Activated naive CD4-positive, alpha-beta T cell treated with anti-CD3 and anti-CD28 coated beads, Interleukin-2, amount 50 U/mL, for 24 hours (primary cell): Measurements from ENCODE around the gene SCNN1A.

Source experiments
- H3K27ac Mint-ChIP-seq: one replicate; pipeline ENCODE4 v1.8.0; 2021; ENCODE audit warnings: mild to moderate bottlenecking, mixed read lengths
- H3K27me3 Mint-ChIP-seq: one replicate; pipeline ENCODE4 v1.8.0; 2021; ENCODE audit warnings: mixed read lengths
- H3K36me3 Mint-ChIP-seq: one replicate; pipeline ENCODE4 v1.8.0; 2021; ENCODE audit warnings: mixed read lengths
- H3K4me1 Mint-ChIP-seq: one replicate; pipeline ENCODE4 v1.8.0; 2021; ENCODE audit warnings: mixed read lengths
- H3K4me3 Mint-ChIP-seq: one replicate; pipeline ENCODE4 v1.8.0; 2021; ENCODE audit warnings: mild to moderate bottlenecking, mixed read lengths
- H3K9me3 Mint-ChIP-seq: one replicate; pipeline ENCODE4 v1.8.0; 2021; ENCODE audit warnings: mixed read lengths

SCNN1A gene

GRCh38 chr12:6391013-6391412, 15.7 kb upstream of the SCNN1A start:
- Mint-ChIP-seq H3K27ac (no peak overlapping the region), H3K4me1 (no peaks in the 10 kb centered on the region), H3K36me3 (no peaks in the 10 kb centered on the region), H3K27me3 (no peaks in the 10 kb centered on the region), H3K9me3 (no peaks in the 10 kb centered on the region), H3K4me3 (no peak overlapping the region)

GRCh38 chr12:6390084-6390799, 14.9 kb upstream of the SCNN1A start:
- Mint-ChIP-seq H3K27ac (no peak overlapping the region), H3K4me3 (no peak overlapping the region), H3K9me3 (no peaks in the 10 kb centered on the region), H3K36me3 (no peaks in the 10 kb centered on the region), H3K27me3 (no peaks in the 10 kb centered on the region), H3K4me1 (no peaks in the 10 kb centered on the region)

GRCh38 chr12:6387541-6387940, 12.2 kb upstream of the SCNN1A start:
- Mint-ChIP-seq H3K4me3 (no peak overlapping the region), H3K27ac (no peak overlapping the region), H3K36me3 (no peaks in the 10 kb centered on the region), H3K27me3 (peaks cover 2% of the 10 kb centered on the region), H3K4me1 (peaks cover 4% of the 10 kb centered on the region), H3K9me3 (no peaks in the 10 kb centered on the region)

GRCh38 chr12:6386491-6386890, 11.1 kb upstream of the SCNN1A start:
- no peak overlapping the region for H3K27ac Mint-ChIP-seq
- no peak overlapping the region for H3K4me3 Mint-ChIP-seq
- H3K9me3 Mint-ChIP-seq = no peaks in the 10 kb centered on the region
- no peaks in the 10 kb centered on the region for H3K36me3 Mint-ChIP-seq
- peaks cover 4% of the 10 kb centered on the region for H3K27me3 Mint-ChIP-seq
- H3K4me1 Mint-ChIP-seq = peaks cover 4% of the 10 kb centered on the region

- Mint-ChIP-seq H3K4me1 (peaks cover 4% of the 10 kb centered on the region), H3K27ac (no peak overlapping the region), H3K4me3 (no peak overlapping the region)
Measured at GRCh38 chr12:6386038-6386437, 10.7 kb upstream of the SCNN1A start.

GRCh38 chr12:6384499-6385436, 9.4 kb upstream of the SCNN1A start:
- no peaks in the 10 kb centered on the region for H3K9me3 Mint-ChIP-seq
- peaks cover 4% of the 10 kb centered on the region for H3K27me3 Mint-ChIP-seq
- no peaks in the 10 kb centered on the region for H3K36me3 Mint-ChIP-seq
- peak overlapping the region; percentile 72 for H3K27ac Mint-ChIP-seq
- H3K4me1 Mint-ChIP-seq = peaks cover 4% of the 10 kb centered on the region
- H3K4me3 Mint-ChIP-seq = peak overlapping the region; percentile 62

More at GRCh38 chr12:6386038-6386437, 10.7 kb upstream of the SCNN1A start:
- H3K36me3 Mint-ChIP-seq = no peaks in the 10 kb centered on the region
- H3K9me3 Mint-ChIP-seq = no peaks in the 10 kb centered on the region
- H3K27me3 Mint-ChIP-seq = peaks cover 4% of the 10 kb centered on the region

- Mint-ChIP-seq H3K4me1 (peaks cover 4% of the 10 kb centered on the region), H3K9me3 (no peaks in the 10 kb centered on the region), H3K27me3 (peaks cover 4% of the 10 kb centered on the region), H3K4me3 (peak within 1 kb of the TSS; percentile 66), H3K27ac (peak within 1 kb of the TSS; percentile 72), H3K36me3 (no peaks in the 10 kb centered on the region)
Measured at GRCh38 chr12:6383572-6384498, 8.5 kb upstream of the SCNN1A start, which contains the start of gene LTBR. Gene LTBR (plus strand): TSS chr12:6384162. CDS start chr12:6384359, 197 bp downstream.

- Mint-ChIP-seq H3K27me3 (peaks cover 4% of the 10 kb centered on the region), H3K4me3 (peak overlapping the region; percentile 66), H3K27ac (peak overlapping the region; percentile 47), H3K36me3 (no peaks in the 10 kb centered on the region), H3K9me3 (no peaks in the 10 kb centered on the region), H3K4me1 (peaks cover 4% of the 10 kb centered on the region)
Measured at GRCh38 chr12:6382982-6383381, 7.6 kb upstream of the SCNN1A start.

GRCh38 chr12:6382371-6382770, 7.0 kb upstream of the SCNN1A start:
- Mint-ChIP-seq H3K27ac (no peak overlapping the region), H3K36me3 (no peaks in the 10 kb centered on the region), H3K9me3 (no peaks in the 10 kb centered on the region), H3K27me3 (peaks cover 4% of the 10 kb centered on the region), H3K4me1 (peaks cover 8% of the 10 kb centered on the region), H3K4me3 (no peak overlapping the region)

- Mint-ChIP-seq H3K4me3 (no peak overlapping the region), H3K36me3 (no peaks in the 10 kb centered on the region)
Measured at GRCh38 chr12:6380141-6381121, 5.1 kb upstream of the SCNN1A start.

GRCh38 chr12:6378709-6379472, 3.5 kb upstream of the SCNN1A start:
- Mint-ChIP-seq H3K4me1 (peaks cover 25% of the 10 kb centered on the region), H3K27me3 (peaks cover 4% of the 10 kb centered on the region), H3K27ac (no peak overlapping the region), H3K36me3 (no peaks in the 10 kb centered on the region), H3K4me3 (no peak overlapping the region), H3K9me3 (no peaks in the 10 kb centered on the region)

More at GRCh38 chr12:6380141-6381121, 5.1 kb upstream of the SCNN1A start:
- H3K9me3 Mint-ChIP-seq = no peaks in the 10 kb centered on the region
- peak overlapping the region; percentile 23 for H3K27ac Mint-ChIP-seq
- peaks cover 4% of the 10 kb centered on the region for H3K27me3 Mint-ChIP-seq
- H3K4me1 Mint-ChIP-seq = peaks cover 25% of the 10 kb centered on the region

- H3K27ac Mint-ChIP-seq = peak overlapping the region; percentile 36
- no peak overlapping the region for H3K4me3 Mint-ChIP-seq
- H3K36me3 Mint-ChIP-seq = no peaks in the 10 kb centered on the region
- H3K9me3 Mint-ChIP-seq = no peaks in the 10 kb centered on the region
- peaks cover 2% of the 10 kb centered on the region for H3K27me3 Mint-ChIP-seq
- H3K4me1 Mint-ChIP-seq = peaks cover 27% of the 10 kb centered on the region
Measured at GRCh38 chr12:6377667-6377994, 2.3 kb upstream of the SCNN1A start.

- no peaks in the 10 kb centered on the region for H3K9me3 Mint-ChIP-seq
- peaks cover 32% of the 10 kb centered on the region for H3K4me1 Mint-ChIP-seq
- peak overlapping the region; percentile 5 for H3K4me3 Mint-ChIP-seq
- H3K27me3 Mint-ChIP-seq = peaks cover 2% of the 10 kb centered on the region
- no peaks in the 10 kb centered on the region for H3K36me3 Mint-ChIP-seq
- H3K27ac Mint-ChIP-seq = peak overlapping the region; percentile 36
Measured at GRCh38 chr12:6376870-6377666, 1.7 kb upstream of the SCNN1A start.
